GM21576 (cell line): Measurements from ENCODE around the gene ZNF677.
"Not testable (repeated sequence)": the region's sequence is repeated elsewhere in the genome, so short reads cannot be mapped to it uniquely, and the experiment has no call there.

Source experiments
- ATAC-seq: cut with Tn5 transposase; IDR thresholded peaks from one replicate; pipeline ENCODE4 v1.9.1; 2021; ENCODE audit warnings: mild to moderate bottlenecking, moderate library complexity; ENCODE audit not compliant: unreplicated experiment

The ZNF677 gene

GRCh38 chr19:53193535-53194222 lies 61.0 kb downstream of the ZNF677 start:
- ATAC-seq = no peak

GRCh38 chr19:53192771-53193534 lies 61.7 kb downstream of the ZNF677 start, which contains the start of gene ZNF665:
Gene ZNF665 (minus strand): TSS chr19:53193358. CDS start chr19:53182898, 10,460 bp downstream.
- peak; percentile 46 for ATAC-seq

GRCh38 chr19:53190253-53190652 lies 64.4 kb downstream of the ZNF677 start:
- no peak for ATAC-seq

- ATAC-seq = not testable (repeated sequence)
Observed at GRCh38 chr19:53189691-53190198, 64.9 kb downstream of the ZNF677 start.
